HG03439 (cell line): ENCODE data around the gene TMEM14A.

Experiments used
- ATAC-seq: cut with Tn5 transposase; IDR thresholded peaks from one replicate; pipeline ENCODE4 v1.9.1; 2021; ENCODE audit warnings: mild to moderate bottlenecking, moderate library complexity; ENCODE audit not compliant: unreplicated experiment

TMEM14A gene

DNA sequence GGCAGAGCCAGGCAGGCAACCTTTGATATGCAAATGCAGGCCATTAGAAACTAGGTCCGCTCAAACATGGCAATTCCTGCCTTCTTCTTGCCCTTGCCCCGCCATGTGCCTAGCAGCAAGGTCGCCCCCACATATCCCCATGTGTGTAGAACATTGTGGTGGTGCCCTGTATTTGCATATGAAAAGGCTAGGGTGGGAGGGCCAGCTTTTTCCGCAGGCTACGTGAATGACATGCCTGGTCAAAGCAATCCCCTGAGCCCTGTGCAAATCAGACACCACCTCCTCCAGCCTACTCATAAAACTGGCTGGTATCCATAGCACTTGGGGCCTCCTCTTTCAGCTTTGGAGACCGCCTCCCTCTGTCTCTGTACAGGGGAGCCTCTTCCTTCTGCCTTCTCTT, 60.8 kb downstream of the TMEM14A start:
- ATAC-seq, result no peak

- no peak for ATAC-seq
Measured at GRCh38 chr6:52733172-52733571, 62.3 kb downstream of the TMEM14A start.

- no peak for ATAC-seq
Measured at GRCh38 chr6:52734072-52734471, 63.2 kb downstream of the TMEM14A start.

DNA sequence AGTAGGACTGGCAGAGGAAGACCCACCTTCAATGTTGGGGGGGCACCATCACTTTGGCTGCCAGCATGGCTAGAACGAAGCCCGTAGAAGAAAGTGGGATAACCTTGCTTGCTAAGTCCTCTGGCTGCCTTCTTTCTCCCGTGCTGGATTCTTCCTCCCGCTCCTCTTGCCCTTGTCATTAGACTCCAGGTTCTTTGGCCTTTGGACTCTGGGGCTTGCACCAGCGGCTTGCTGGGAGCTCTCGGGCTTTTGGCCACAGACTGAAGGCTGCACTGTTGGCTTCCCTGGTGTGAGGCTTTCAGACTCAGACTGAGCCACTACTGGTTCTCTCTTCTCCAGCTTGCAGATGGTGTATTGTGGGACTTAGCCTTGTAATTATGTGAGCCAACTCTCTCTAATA, 64.2 kb downstream of the TMEM14A start:
- ATAC-seq, result no peak

DNA sequence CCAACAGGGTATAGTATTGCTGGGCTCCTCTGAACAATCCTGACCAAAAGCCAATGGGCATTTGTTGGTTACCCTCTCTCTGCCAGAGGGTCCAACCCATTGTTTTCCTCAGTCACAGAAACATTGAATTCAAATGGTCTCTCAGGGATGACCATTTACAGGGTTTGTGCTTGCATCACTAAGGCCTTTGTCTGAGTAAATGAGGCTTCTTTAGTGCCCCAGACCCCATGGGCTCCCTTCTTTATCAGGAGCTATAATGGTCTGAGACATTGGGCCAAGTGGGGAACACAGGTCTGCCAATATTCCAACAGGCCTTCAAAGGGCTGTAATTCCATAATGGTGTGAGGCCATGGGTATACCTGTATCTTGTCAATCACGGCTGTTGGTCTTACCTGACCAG, 65.2 kb downstream of the TMEM14A start:
- no peak for ATAC-seq
